Stimulated activated CD4-positive, alpha-beta T cell treated with anti-CD3 and anti-CD28 coated beads, Interleukin-4, amount 100 ng/mL, for 24 hours (primary cell): Measurements from ENCODE around the gene LCLAT1.

ENCODE experiments used
- DNase-seq: peaks from one replicate; pipeline ENCODE4 v3.0.0-alpha.2; 2020

Gene LCLAT1

GRCh38 chr2:30527411-30527810 is 80.4 kb downstream of the LCLAT1 start:
- no peak for DNase-seq

- no peak for DNase-seq
Observed at GRCh38 chr2:30527859-30528258, 80.8 kb downstream of the LCLAT1 start.

DNA sequence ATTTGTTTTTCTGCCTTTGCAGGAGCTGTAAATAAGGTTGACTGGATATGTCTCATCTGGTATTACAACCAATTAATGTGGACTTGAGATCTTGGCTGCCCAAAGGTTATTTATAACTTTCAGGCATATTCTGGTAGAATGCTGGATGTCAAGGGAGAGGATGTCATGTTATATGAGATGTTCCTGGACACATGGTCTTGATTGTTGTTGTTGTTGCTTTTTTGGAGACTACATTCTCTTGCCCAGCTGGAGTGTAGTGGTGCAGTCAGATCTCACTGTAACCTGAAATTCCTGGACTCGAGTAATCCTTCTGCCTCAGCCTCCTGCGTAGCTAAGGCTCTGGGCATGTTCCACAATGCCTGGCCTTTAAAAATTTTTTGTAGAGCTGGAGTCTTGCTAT is 83.3 kb downstream of the LCLAT1 start:
- DNase-seq, result no peak

DNA sequence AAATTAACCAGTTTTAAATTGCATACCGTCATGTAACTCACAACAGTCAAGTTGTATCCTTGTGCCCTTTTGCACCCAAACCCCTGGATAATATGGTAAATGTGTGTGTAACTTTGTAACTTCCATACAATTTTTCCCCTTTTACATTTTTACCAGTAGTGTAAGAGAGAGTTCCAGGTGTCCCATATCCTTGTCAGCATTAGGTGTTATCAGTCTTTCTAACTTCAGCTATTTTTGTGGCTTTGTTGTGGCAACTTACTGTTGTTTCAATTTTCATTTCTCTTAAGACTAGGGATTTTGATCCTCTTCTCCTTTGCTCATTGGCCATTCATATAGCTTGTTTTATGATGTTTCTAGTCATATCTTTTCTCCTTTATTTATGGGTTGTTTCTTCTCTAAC is 94.6 kb downstream of the LCLAT1 start:
- no peak for DNase-seq

GRCh38 chr2:30545875-30546274 is 98.8 kb downstream of the LCLAT1 start:
- DNase-seq, result no peak

DNA sequence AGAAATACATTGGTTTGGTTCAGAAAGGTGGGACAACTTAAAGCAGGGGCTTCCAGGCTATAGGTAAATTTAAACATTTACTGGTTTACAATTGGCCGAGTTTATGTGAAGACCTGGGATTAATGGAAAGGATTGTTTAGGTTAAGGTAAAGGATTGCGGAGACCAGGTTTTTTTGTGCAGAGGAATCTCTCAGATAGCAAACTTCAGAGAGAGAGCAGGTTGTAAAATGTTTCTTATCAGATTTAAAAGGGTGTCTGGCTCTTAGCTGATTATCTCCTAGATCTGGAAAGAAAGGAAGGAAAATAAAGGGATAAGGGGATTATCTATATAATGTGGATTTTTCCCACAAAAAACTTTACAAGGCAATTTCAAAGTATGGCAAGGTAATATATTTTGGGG is 101.3 kb downstream of the LCLAT1 start:
- no peak for DNase-seq

DNA sequence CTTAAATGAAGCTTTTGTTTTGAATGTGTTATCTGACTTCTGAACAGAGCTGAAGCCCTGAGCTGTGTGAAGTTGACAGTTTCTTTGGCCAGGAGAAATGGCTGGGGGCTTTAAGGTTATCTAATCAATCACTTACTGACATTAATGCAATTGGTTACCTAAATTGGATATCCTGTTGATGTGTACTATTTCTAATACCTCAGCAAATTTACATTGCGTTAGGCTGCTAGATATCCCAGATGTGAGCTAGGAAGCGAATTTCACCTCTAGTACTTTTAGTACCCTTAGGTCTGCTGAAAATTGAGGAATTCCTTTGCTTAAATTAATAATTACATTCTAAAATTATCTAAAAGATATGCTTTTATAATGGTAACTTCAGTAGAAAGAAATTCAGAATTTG is 102.0 kb downstream of the LCLAT1 start:
- DNase-seq, result no peak

DNA sequence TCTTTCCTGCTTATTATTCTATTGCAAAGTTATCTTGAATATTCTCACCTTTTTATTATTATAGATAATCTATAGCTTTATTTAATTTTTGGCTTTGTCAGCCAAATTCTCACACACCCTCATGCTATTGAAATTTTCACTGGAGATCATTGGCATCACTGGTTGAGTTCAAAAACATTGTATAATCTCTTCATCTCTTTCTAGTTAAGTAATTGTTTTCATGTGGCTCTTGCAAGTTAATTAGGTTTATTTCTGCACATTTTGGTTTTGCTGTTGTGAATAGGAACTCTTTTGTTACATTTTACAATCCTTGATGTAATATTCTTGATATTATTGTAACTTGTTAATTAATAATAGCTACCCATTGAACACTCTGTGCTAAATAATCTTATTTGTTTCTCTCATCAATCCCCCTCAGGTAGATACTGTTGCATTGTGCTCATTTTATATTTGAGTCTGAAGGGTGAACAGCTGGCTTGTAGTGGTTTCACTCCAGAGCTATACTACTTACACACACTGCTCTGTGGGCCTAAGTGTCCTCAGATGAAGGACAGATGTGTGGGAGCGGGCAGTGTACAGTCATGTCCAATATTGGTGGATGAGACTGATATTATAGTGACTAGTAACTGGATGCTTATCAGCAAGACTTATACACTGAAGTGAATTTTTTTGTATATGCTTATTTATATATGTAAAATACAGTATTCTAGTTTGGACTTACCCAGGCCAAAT is 112.7 kb downstream of the LCLAT1 start:
- no peak for DNase-seq

GRCh38 chr2:30561349-30561748 is 114.3 kb downstream of the LCLAT1 start:
- DNase-seq, result no peak

DNA sequence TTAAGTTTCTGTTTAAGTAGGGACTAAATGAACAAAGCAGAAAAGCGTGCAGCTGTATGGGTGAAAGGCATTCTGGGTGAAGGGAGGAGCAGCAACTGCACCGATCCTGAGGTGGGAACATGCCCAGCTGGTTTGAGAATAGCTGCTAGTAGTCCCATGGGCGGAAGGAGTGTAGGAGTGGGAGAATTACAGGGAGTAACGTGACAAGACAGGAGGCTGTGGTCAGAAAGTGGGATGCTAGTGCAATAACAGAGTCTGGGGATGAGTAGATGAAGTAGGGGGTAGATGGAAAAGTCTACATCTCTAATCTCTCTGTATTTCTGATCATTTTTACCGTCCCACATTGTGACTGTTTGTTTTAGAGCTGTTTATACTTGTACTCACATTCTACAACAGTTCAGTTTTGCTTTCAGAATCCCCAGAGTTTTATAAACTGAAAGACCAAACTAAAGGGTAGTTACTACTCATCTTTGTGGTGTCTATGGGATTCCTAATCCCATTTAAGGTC is 118.9 kb downstream of the LCLAT1 start:
- peak; percentile 13 for DNase-seq

GRCh38 chr2:30566631-30567030 is 119.6 kb downstream of the LCLAT1 start:
- DNase-seq, result no peak

GRCh38 chr2:30567317-30567716 is 120.3 kb downstream of the LCLAT1 start:
- no peak for DNase-seq

DNA sequence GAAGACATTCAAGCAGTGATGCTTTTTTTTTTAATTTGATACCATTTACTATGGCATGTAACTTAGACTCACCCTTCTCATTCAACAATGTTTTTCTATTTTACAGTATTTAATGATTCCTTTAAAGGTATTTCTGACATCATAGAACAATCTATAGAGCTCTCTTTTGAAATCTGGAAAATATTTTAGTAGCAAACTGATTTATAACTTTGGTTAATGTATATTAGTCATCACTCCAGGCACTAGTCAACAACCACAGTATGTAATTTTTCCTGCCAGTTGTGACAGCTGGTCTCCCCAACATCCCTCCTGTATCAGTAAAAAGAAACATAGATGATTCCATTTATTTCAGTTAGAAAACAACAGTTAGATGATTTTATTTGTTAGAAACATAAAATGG is 122.9 kb downstream of the LCLAT1 start:
- DNase-seq, result no peak

- no peak for DNase-seq
Observed at GRCh38 chr2:30577151-30577550, 130.1 kb downstream of the LCLAT1 start.

- DNase-seq, result no peak
Observed at GRCh38 chr2:30580391-30580790, 133.3 kb downstream of the LCLAT1 start.

GRCh38 chr2:30582521-30582920 is 135.5 kb downstream of the LCLAT1 start:
- DNase-seq, result no peak

GRCh38 chr2:30583204-30583749 is 136.2 kb downstream of the LCLAT1 start:
- DNase-seq, result no peak

DNA sequence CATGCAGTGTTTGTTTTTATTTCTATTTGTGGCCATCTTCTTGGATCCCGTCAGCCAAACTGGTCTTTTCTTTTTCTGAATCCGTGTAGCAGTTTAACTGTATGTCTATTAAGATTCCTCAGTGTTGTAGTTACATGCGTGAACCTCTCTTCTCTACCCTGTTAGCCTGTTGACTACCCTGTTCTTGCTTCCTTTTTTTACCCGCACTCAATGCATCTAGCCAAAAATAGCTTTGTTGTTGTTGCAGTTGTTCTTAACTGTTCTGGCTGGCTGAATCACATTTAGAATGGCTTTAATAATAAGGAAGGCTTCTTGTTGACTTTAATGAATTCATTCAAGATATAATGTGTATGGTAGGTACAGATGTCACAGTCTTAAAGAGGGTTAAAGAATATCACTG is 137.1 kb downstream of the LCLAT1 start:
- no peak for DNase-seq

DNA sequence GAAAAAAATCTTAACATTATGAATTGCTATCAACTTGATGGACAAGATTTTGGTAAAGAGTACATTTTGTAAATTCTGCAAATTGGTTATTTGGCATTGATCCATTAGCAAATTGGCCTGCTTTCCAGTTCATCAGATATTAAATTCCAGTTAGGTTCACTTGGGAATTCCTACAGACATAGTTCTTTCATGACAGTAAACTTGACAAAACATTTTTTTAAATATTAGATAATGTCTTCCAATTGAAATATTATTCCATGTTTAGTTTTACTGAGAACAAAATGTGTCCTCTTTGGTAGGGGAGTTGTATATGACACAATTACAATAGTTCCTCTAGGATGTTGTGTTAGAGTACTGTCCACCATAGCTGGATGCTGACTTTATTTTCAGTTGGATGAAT is 141.9 kb downstream of the LCLAT1 start:
- no peak for DNase-seq

GRCh38 chr2:30590407-30590806 is 143.4 kb downstream of the LCLAT1 start:
- no peak for DNase-seq

GRCh38 chr2:30591186-30591585 is 144.1 kb downstream of the LCLAT1 start:
- no peak for DNase-seq

- no peak for DNase-seq
Observed at GRCh38 chr2:30601375-30601774, 154.3 kb downstream of the LCLAT1 start.

GRCh38 chr2:30605197-30605596 is 158.2 kb downstream of the LCLAT1 start:
- DNase-seq, result no peak

- DNase-seq, result no peak
Observed at GRCh38 chr2:30608643-30609042, 161.6 kb downstream of the LCLAT1 start.

GRCh38 chr2:30611583-30611982 is 164.5 kb downstream of the LCLAT1 start:
- DNase-seq, result no peak
